H9 (cell line): Measurements from ENCODE around the gene PRX. TPM values are rescaled to one million over a fixed set of nuclear protein-coding genes. Genes with fewer than 3 reads are reported as not detected.
A peak's percentile ranks its signal among the peaks of the same experiment; 100 is the strongest.

Source experiments
- DNase-seq: peaks from one replicate; pipeline ENCODE4 v3.0.0-alpha.2; 2017
- H2AFZ ChIP-seq: one replicate; pipeline ENCODE4 v1.6.1; 2013; ENCODE audit warnings: mild to moderate bottlenecking, low read length, control low read depth, moderate library complexity
- H2AK5ac ChIP-seq: 2 replicates; pipeline ENCODE4 v1.6.1; 2013; ENCODE audit warnings: low read length, control low read depth, mixed read lengths; ENCODE audit not compliant: insufficient read length
- H2BK120ac ChIP-seq: one replicate; pipeline ENCODE4 v1.6.1; 2013; ENCODE audit warnings: low read depth, mild to moderate bottlenecking, low read length, control low read depth, inconsistent platforms; ENCODE audit not compliant: poor library complexity, severe bottlenecking
- H2BK12ac ChIP-seq: 2 replicates; pipeline ENCODE4 v1.6.1; 2013; ENCODE audit warnings: low read length, control low read depth, mixed read lengths, low read depth; ENCODE audit not compliant: insufficient read length
- H2BK15ac ChIP-seq: 2 replicates; pipeline ENCODE4 v1.6.1; 2013; ENCODE audit warnings: low read depth, low read length, control low read depth
- H2BK20ac ChIP-seq: one replicate; pipeline ENCODE4 v1.6.1; 2013; ENCODE audit warnings: low read depth, mild to moderate bottlenecking, low read length, control low read depth, inconsistent platforms; ENCODE audit not compliant: poor library complexity, severe bottlenecking
- H2BK5ac ChIP-seq: 2 replicates; pipeline ENCODE4 v1.6.1; 2013; ENCODE audit warnings: low read length, control low read depth, mixed read lengths; ENCODE audit not compliant: insufficient read length
- H3K14ac ChIP-seq: 2 replicates; pipeline ENCODE4 v1.6.1; 2013; ENCODE audit warnings: low read length, control low read depth; ENCODE audit not compliant: insufficient read depth
- H3K18ac ChIP-seq: 2 replicates; pipeline ENCODE4 v1.6.1; 2013; ENCODE audit warnings: low read depth, mild to moderate bottlenecking, mixed read lengths, low read length, control low read depth; ENCODE audit not compliant: insufficient read length
- H3K23ac ChIP-seq: 2 replicates; pipeline ENCODE4 v1.6.1; 2013; ENCODE audit warnings: low read length, control low read depth, mixed read lengths, low read depth; ENCODE audit not compliant: insufficient read length
- H3K23me2 ChIP-seq: 2 replicates; pipeline ENCODE4 v1.6.1; 2013; ENCODE audit warnings: low read depth, mild to moderate bottlenecking, mixed read lengths, low read length, control low read depth; ENCODE audit not compliant: insufficient read length, poor library complexity, severe bottlenecking
- H3K27ac ChIP-seq: 2 replicates; pipeline ENCODE4 v1.5.1; 2013; ENCODE audit warnings: low read length, control low read depth, mixed read lengths, low read depth; ENCODE audit not compliant: insufficient read length
- H3K27me3 ChIP-seq: 2 replicates; pipeline ENCODE4 v1.6.1; 2013; ENCODE audit warnings: low read length, control low read depth, inconsistent platforms; ENCODE audit not compliant: insufficient read depth
- H3K4ac ChIP-seq: 2 replicates; pipeline ENCODE4 v1.6.1; 2013; ENCODE audit warnings: low read depth, mild to moderate bottlenecking, control low read depth, inconsistent platforms, low read length, moderate library complexity
- H3K4me1 ChIP-seq: 2 replicates; pipeline ENCODE4 v1.6.1; 2013; ENCODE audit warnings: low read length, control low read depth, inconsistent platforms; ENCODE audit not compliant: insufficient read depth
- H3K4me2 ChIP-seq: 2 replicates; pipeline ENCODE4 v1.6.1; 2013; ENCODE audit warnings: low read length, control low read depth, mixed read lengths; ENCODE audit not compliant: insufficient read length, insufficient read depth
- H3K56ac ChIP-seq: 2 replicates; pipeline ENCODE4 v1.6.1; 2013; ENCODE audit warnings: low read depth, mild to moderate bottlenecking, mixed read lengths, low read length, control low read depth; ENCODE audit not compliant: insufficient read length
- H3K79me1 ChIP-seq: 2 replicates; pipeline ENCODE4 v1.6.1; 2013; ENCODE audit warnings: low read depth, mild to moderate bottlenecking, moderate library complexity, low read length, control low read depth, inconsistent platforms; ENCODE audit not compliant: insufficient read depth, poor library complexity, severe bottlenecking
- H3K79me2 ChIP-seq: 2 replicates; pipeline ENCODE4 v1.6.1; 2013; ENCODE audit warnings: low read length, control low read depth, inconsistent platforms; ENCODE audit not compliant: insufficient read depth
- H3K9ac ChIP-seq: 2 replicates; pipeline ENCODE4 v1.6.1; 2013; ENCODE audit warnings: low read length, control low read depth, mixed read lengths; ENCODE audit not compliant: insufficient read length; ENCODE audit errors: extremely low read depth
- H3K9me3 ChIP-seq: one replicate; pipeline ENCODE4 v1.6.1; 2013; ENCODE audit warnings: low read depth, low read length, inconsistent platforms; ENCODE audit not compliant: control insufficient read depth
- H3T11ph ChIP-seq: one replicate; pipeline ENCODE4 v1.6.1; 2013; ENCODE audit warnings: mild to moderate bottlenecking, low read length, control low read depth, inconsistent platforms
- H4K20me1 ChIP-seq: one replicate; pipeline ENCODE4 v1.6.1; 2013; ENCODE audit not compliant: control insufficient read depth, insufficient read length, insufficient read depth
- H4K5ac ChIP-seq: 2 replicates; pipeline ENCODE4 v1.6.1; 2013; ENCODE audit warnings: low read depth, mild to moderate bottlenecking, mixed read lengths, low read length, control low read depth; ENCODE audit not compliant: insufficient read length
- H4K8ac ChIP-seq: replicated peaks from 2 replicates; pipeline ENCODE4 v1.6.1; 2013; ENCODE audit warnings: low read length, control low read depth, mixed read lengths, low read depth; ENCODE audit not compliant: insufficient read length
- H4K91ac ChIP-seq: 2 replicates; pipeline ENCODE4 v1.6.1; 2013; ENCODE audit warnings: low read depth, mild to moderate bottlenecking, moderate library complexity, mixed read lengths, low read length, control low read depth; ENCODE audit not compliant: insufficient read length
- H3K27ac Mint-ChIP-seq, 3 experiments: 2 replicates in 2 of 3; 3 replicates in 1 of 3; pipeline ENCODE4 v1.8.0; 2020 to 2021; ENCODE audit warnings: mixed read lengths in 3 of 3, mild to moderate bottlenecking in 1 of 3, moderate library complexity in 1 of 3
- H3K27me3 Mint-ChIP-seq: 2 replicates; pipeline ENCODE4 v1.8.0; 2021; ENCODE audit warnings: low read depth, mild to moderate bottlenecking, moderate library complexity, mixed read lengths
- H3K36me3 Mint-ChIP-seq, 3 experiments: 2 replicates in 2 of 3; 3 replicates in 1 of 3; pipeline ENCODE4 v1.8.0; 2020 to 2021; ENCODE audit warnings: low read depth in 3 of 3, mixed read lengths in 3 of 3; ENCODE audit not compliant: insufficient read depth in 1 of 3
- H3K4me1 Mint-ChIP-seq, 2 experiments: 2 replicates each; pipeline ENCODE4 v1.8.0; 2020; ENCODE audit warnings: mixed read lengths in 2 of 2
- H3K4me3 Mint-ChIP-seq, 2 experiments: 2 replicates in 1 of 2; 3 replicates in 1 of 2; pipeline ENCODE4 v1.8.0; 2020 to 2021; ENCODE audit warnings: mild to moderate bottlenecking in 2 of 2, mixed read lengths in 2 of 2, moderate library complexity in 1 of 2
- H3K9me3 Mint-ChIP-seq, 2 experiments: 2 replicates in 1 of 2; 3 replicates in 1 of 2; pipeline ENCODE4 v1.8.0; 2020; ENCODE audit warnings: mild to moderate bottlenecking in 2 of 2, mixed read lengths in 2 of 2, moderate library complexity in 1 of 2
- WGBS: extraction: QIAGEN DNeasy Blood & Tissue Kit; methylation state at CpG from one replicate; pipeline ENCODE4 v1.1.7; 2013; ENCODE audit warnings: missing lambda C conversion rate, low lambda C conversion rate, mixed read lengths; ENCODE audit not compliant: insufficient read length; ENCODE audit errors: extremely low coverage; 5-methylcytosine and 5-hydroxymethylcytosine counted together
- total RNA-seq: library from RNA; stranded (reverse); gene quantifications from 2 replicates; pipeline ENCODE4 v1.2.1, GENCODE V29; 2021
- TF ChIP-seq, protein P1 (sequence below): fragments of 200-600 bp; sonication (generic); conservative IDR thresholded peaks from 3 replicates; pipeline ENCODE4 v1.8.0; 2021; ENCODE audit warnings: antibody characterized with exemption, mild to moderate bottlenecking

The PRX gene
- total RNA-seq, 1 experiment from 2014 or later: 4.0 TPM

DNA sequence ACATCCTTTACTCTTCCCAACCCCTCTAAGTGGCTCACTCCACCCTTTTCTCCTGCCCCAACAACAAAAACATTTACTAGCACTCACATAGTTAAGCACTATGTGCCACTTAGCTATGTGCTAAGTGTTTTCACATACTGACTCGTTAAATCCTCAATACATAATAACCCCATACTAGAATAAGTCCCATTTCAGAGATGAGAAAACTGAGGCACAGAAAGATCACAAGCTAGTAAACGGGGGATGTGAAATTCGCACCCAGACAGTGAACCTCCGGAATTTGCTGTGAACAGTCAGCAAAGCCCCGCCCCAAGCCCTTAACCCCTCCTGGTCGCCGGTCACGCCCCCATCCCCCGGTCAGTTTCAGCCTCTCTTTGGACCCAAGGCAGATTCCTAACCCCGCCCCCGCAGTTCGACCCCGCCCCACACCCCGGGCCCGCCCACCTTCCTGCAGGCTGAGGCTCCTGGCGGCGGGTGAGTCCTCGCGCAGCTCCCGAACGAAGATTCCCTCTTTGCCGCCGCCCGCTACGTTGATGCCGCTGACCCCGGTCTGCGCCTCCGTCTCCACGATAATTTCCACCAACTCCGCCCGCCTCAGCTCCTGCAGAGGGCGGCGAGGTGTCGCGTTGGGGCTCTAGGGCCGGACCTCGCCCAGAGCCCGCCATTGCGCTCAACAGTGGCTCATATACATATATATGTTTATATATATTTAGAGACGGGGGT, 9.8 kb downstream of the PRX start:
- no peak overlapping the region for H2AFZ ChIP-seq
- WGBS: no CpG with 5 or more reads among the region's 41 CpGs
- H3K4me2 ChIP-seq: peak overlapping the region; percentile 77

More for the DNA sequence above, 9.8 kb downstream of the PRX start:
- DNase-seq: peak; percentile 98
- Histone ChIP-seq H3K79me2 (no peaks in the 10 kb centered on the region), H4K91ac (no peak overlapping the region), H2AK5ac (no peak overlapping the region), H2BK120ac (no peak overlapping the region), H4K5ac (no peak overlapping the region), H2BK15ac (no peak overlapping the region), H3K79me1 (no peaks in the 10 kb centered on the region), H2BK5ac (no peak overlapping the region), H2BK12ac (no peak overlapping the region), H3K4ac (no peak overlapping the region), H3K23me2 (peaks cover 13% of the 10 kb centered on the region), H3K27ac (no peak overlapping the region), H4K20me1 (no peaks in the 10 kb centered on the region), H3K27me3 (no peaks in the 10 kb centered on the region), H3K9ac (peak overlapping the region; percentile 46), H3K14ac (0 out of 2 replicates have a peak overlapping the region, but pooled peaks have one; percentile 72), H2BK20ac (no peak overlapping the region), H3K9me3 (no peaks in the 10 kb centered on the region), H3T11ph (no peak overlapping the region), H3K4me1 (no peaks in the 10 kb centered on the region; the same call in 1 of the 2 replicates), H3K18ac (peak overlapping the region; percentile 84), H3K56ac (no peak overlapping the region), H3K23ac (no peak overlapping the region), H4K8ac (no peak overlapping the region)
- Mint-ChIP-seq H3K27ac (peak overlapping the region; percentile 64 to 97 (median 82); a peak in 6 of 7 replicates), H3K36me3 (no peaks in the 10 kb centered on the region; a peak in 1 of 7 replicates), H3K9me3 (no peaks in the 10 kb centered on the region; a peak in 1 of 5 replicates), H3K27me3 (peaks cover 12% of the 10 kb centered on the region), H3K4me3 (peak overlapping the region; percentile 73 to 93), H3K4me1 (peaks cover 18 to 26% of the 10 kb centered on the region in 2 experiments)
- TF ChIP-seq, protein P1, sequence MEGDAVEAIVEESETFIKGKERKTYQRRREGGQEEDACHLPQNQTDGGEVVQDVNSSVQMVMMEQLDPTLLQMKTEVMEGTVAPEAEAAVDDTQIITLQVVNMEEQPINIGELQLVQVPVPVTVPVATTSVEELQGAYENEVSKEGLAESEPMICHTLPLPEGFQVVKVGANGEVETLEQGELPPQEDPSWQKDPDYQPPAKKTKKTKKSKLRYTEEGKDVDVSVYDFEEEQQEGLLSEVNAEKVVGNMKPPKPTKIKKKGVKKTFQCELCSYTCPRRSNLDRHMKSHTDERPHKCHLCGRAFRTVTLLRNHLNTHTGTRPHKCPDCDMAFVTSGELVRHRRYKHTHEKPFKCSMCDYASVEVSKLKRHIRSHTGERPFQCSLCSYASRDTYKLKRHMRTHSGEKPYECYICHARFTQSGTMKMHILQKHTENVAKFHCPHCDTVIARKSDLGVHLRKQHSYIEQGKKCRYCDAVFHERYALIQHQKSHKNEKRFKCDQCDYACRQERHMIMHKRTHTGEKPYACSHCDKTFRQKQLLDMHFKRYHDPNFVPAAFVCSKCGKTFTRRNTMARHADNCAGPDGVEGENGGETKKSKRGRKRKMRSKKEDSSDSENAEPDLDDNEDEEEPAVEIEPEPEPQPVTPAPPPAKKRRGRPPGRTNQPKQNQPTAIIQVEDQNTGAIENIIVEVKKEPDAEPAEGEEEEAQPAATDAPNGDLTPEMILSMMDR: no peak
